IMR-90 (cell line): ENCODE data around the gene CABYR. TPM values are rescaled to one million over a fixed set of nuclear protein-coding genes. Genes with fewer than 3 reads are reported as not detected.

Experiments used
- ATAC-seq: fragments of 200-7000 bp; cut with Tn5 transposase; 2 replicates; pipeline ENCODE4 v1.9.1; 2020; ENCODE audit warnings: low read depth, mild to moderate bottlenecking, moderate library complexity
- BruUV-seq: library from RNA; stranded (reverse); fragments of 400-500 nt; replicated peaks from 2 replicates; lab custom pipeline; 2021; lab: Mats Ljungman, UMichigan
- CTCF ChIA-PET: fragments of 300-600 bp; formaldehyde crosslinking; extraction: SDS; loops from one replicate; lab custom pipeline; 2021; ENCODE audit warnings: antibody characterized with exemption; lab: Yijun Ruan, JAX
- POLR2A ChIA-PET: fragments of 300-600 bp; sonication (Branson Sonifier 250); formaldehyde crosslinking; loops from one replicate; lab custom pipeline; 2022; ENCODE audit warnings: antibody characterized with exemption; ENCODE audit not compliant: unreplicated experiment; lab: Charles Lee
- DNase-seq: peaks from one replicate; pipeline ENCODE4 v3.0.0; 2013
- H2AFZ ChIP-seq: replicated peaks from 2 replicates; pipeline ENCODE3; 2013; ENCODE audit warnings: low read length, mild to moderate bottlenecking; ENCODE audit not compliant: poor library complexity
- H2AK5ac ChIP-seq: 2 replicates; pipeline ENCODE4 v1.6.1; 2013; ENCODE audit warnings: low read depth, low read length, inconsistent platforms
- H2AK9ac ChIP-seq: replicated peaks from 2 replicates; pipeline ENCODE3; 2013; ENCODE audit warnings: mild to moderate bottlenecking, low read depth, low read length, moderate library complexity; ENCODE audit not compliant: poor library complexity
- H2BK120ac ChIP-seq: 2 replicates; pipeline ENCODE4 v1.6.1; 2013; ENCODE audit warnings: low read depth, low read length, inconsistent platforms
- H2BK15ac ChIP-seq: 3 replicates; pipeline ENCODE4 v1.6.1; 2013; ENCODE audit warnings: low read depth, low read length, inconsistent platforms
- H2BK20ac ChIP-seq: 2 replicates; pipeline ENCODE4 v1.6.1; 2013; ENCODE audit warnings: low read depth, mild to moderate bottlenecking, inconsistent platforms, low read length, moderate library complexity
- H2BK5ac ChIP-seq: 2 replicates; pipeline ENCODE4 v1.6.1; 2013; ENCODE audit warnings: mild to moderate bottlenecking, low read depth, low read length, inconsistent platforms; ENCODE audit not compliant: poor library complexity, severe bottlenecking
- H3K14ac ChIP-seq: replicated peaks from 2 replicates; pipeline ENCODE4 v1.6.1; 2013; ENCODE audit warnings: low read depth, low read length, inconsistent platforms
- H3K18ac ChIP-seq: 2 replicates; pipeline ENCODE4 v1.6.1; 2013; ENCODE audit warnings: low read depth, low read length, control low read depth
- H3K23ac ChIP-seq: 2 replicates; pipeline ENCODE4 v1.6.1; 2013; ENCODE audit warnings: low read depth, low read length, inconsistent platforms
- H3K27ac ChIP-seq: 2 replicates; pipeline ENCODE4 v1.5.1; 2013; ENCODE audit warnings: mild to moderate bottlenecking, control low read depth, low read length; ENCODE audit not compliant: insufficient read depth
- H3K27me3 ChIP-seq: 2 replicates; pipeline ENCODE4 v1.6.1; 2013; ENCODE audit warnings: low read length; ENCODE audit not compliant: control insufficient read depth, insufficient read depth
- H3K36me3 ChIP-seq: 2 replicates; pipeline ENCODE4 v1.6.1; 2013; ENCODE audit warnings: low read length, mixed read lengths; ENCODE audit not compliant: control insufficient read depth, insufficient read depth
- H3K4ac ChIP-seq: 2 replicates; pipeline ENCODE4 v1.6.1; 2013; ENCODE audit warnings: low read depth, low read length, inconsistent platforms
- H3K4me1 ChIP-seq: 2 replicates; pipeline ENCODE4 v1.6.1; 2013; ENCODE audit warnings: low read length, mixed read lengths; ENCODE audit not compliant: control insufficient read depth, insufficient read depth
- H3K4me2 ChIP-seq: 2 replicates; pipeline ENCODE4 v1.6.1; 2013; ENCODE audit warnings: low read depth, mild to moderate bottlenecking, control low read depth, low read length, moderate library complexity
- H3K4me3 ChIP-seq: 2 replicates; pipeline ENCODE4 v1.5.1; 2013; ENCODE audit warnings: low read depth, mild to moderate bottlenecking, control low read depth, low read length, moderate library complexity; ENCODE audit not compliant: insufficient read depth
- H3K56ac ChIP-seq: 2 replicates; pipeline ENCODE4 v1.6.1; 2013; ENCODE audit warnings: low read length, inconsistent platforms; ENCODE audit not compliant: insufficient read depth; ENCODE audit errors: extremely low read depth
- H3K79me1 ChIP-seq, 2 experiments: 2 replicates each; pipeline ENCODE4 v1.6.1; 2013; ENCODE audit warnings: low read length in 2 of 2, inconsistent platforms in 1 of 2, low read depth in 1 of 2
- H3K9ac ChIP-seq: 2 replicates; pipeline ENCODE4 v1.6.1; 2013; ENCODE audit warnings: low read depth, low read length, control low read depth
- H3K9me1 ChIP-seq: 2 replicates; pipeline ENCODE4 v1.6.1; 2013; ENCODE audit warnings: low read length, inconsistent platforms; ENCODE audit not compliant: insufficient read depth
- H3K9me3 ChIP-seq: 2 replicates; pipeline ENCODE4 v1.6.1; 2013; ENCODE audit warnings: low read length; ENCODE audit not compliant: control insufficient read depth, insufficient read depth
- H4K20me1 ChIP-seq: 2 replicates; pipeline ENCODE4 v1.6.1; 2013; ENCODE audit warnings: low read length, inconsistent platforms; ENCODE audit not compliant: insufficient read depth
- H4K5ac ChIP-seq: 2 replicates; pipeline ENCODE4 v1.6.1; 2013; ENCODE audit warnings: mild to moderate bottlenecking, low read depth, low read length, control low read depth
- H4K8ac ChIP-seq, 2 experiments: 2 replicates each; pipeline ENCODE4 v1.6.1; 2013; ENCODE audit warnings: low read depth in 2 of 2, low read length in 2 of 2, control low read depth in 1 of 2, inconsistent platforms in 1 of 2
- H4K91ac ChIP-seq: 2 replicates; pipeline ENCODE4 v1.6.1; 2013; ENCODE audit warnings: low read depth, low read length, inconsistent platforms; ENCODE audit not compliant: insufficient read depth
- BHLHE40 ChIP-seq: fragments of 150-350 bp; IDR thresholded peaks from 2 replicates; pipeline ENCODE4 v1.6.1; 2016; ENCODE audit warnings: mild to moderate bottlenecking, low read depth, low read length
- CEBPB ChIP-seq: IDR thresholded peaks from 2 replicates; pipeline ENCODE4 v1.6.1; 2012; ENCODE audit warnings: low read depth, low read length, improper control_type of control experiment
- CTCF ChIP-seq: conservative IDR thresholded peaks from 2 replicates; pipeline ENCODE4 v1.5.1; 2012; ENCODE audit warnings: mild to moderate bottlenecking, low read depth, low read length, improper control_type of control experiment
- FOS ChIP-seq: fragments of 150-350 bp; IDR thresholded peaks from 2 replicates; pipeline ENCODE4 v1.6.1; 2016; ENCODE audit warnings: low read depth, low read length
- MAFK ChIP-seq: IDR thresholded peaks from 2 replicates; pipeline ENCODE4 v1.6.1; 2012; ENCODE audit warnings: low read depth, low read length, improper control_type of control experiment
- NFE2L2 ChIP-seq: fragments of 150-350 bp; IDR thresholded peaks from 2 replicates; pipeline ENCODE4 v1.6.1; 2016; ENCODE audit warnings: low read depth, mild to moderate bottlenecking, low read length
- POLR2A ChIP-seq: IDR thresholded peaks from 2 replicates; pipeline ENCODE4 v1.6.1; 2012; ENCODE audit warnings: mild to moderate bottlenecking, low read depth, low read length
- RCOR1 ChIP-seq: IDR thresholded peaks from 2 replicates; pipeline ENCODE4 v1.6.1; 2012; ENCODE audit warnings: mild to moderate bottlenecking, low read length, improper control_type of control experiment; ENCODE audit not compliant: insufficient replicate concordance
- RFX5 ChIP-seq: IDR thresholded peaks from 2 replicates; pipeline ENCODE4 v1.8.0; 2012; ENCODE audit warnings: low read depth, mild to moderate bottlenecking, low read length, moderate library complexity
- SMC3 ChIP-seq: fragments of 150-350 bp; IDR thresholded peaks from 2 replicates; pipeline ENCODE4 v1.6.1; 2016; ENCODE audit warnings: low read depth, mild to moderate bottlenecking, antibody characterized with exemption, low read length, moderate library complexity
- WGBS, 2 experiments: methylation state at CpG; one replicate each; pipeline versions ENCODE4 v1.1.5 to v1.1.7; 2013; ENCODE audit warnings: missing lambda C conversion rate in 2 of 2; ENCODE audit not compliant: insufficient read length in 1 of 2; ENCODE audit errors: extremely low coverage in 2 of 2; 5-methylcytosine and 5-hydroxymethylcytosine counted together
- dilution Hi-C: fragments of 300-500 bp; cut with HindIII; formaldehyde crosslinking; loops from one replicate; pipeline ENCODE4 v1.14.3; 2018; ENCODE audit warnings: low sequenced_read_pairs; ENCODE audit not compliant: unreplicated experiment
- in situ Hi-C: fragments of 300-500 bp; cut with MboI; formaldehyde crosslinking; loops from 3 replicates; pipeline ENCODE4 v1.14.3; 2019; ENCODE audit warnings: low sequenced_read_pairs, inconsistent platforms, mixed read lengths
- intact Hi-C: fragments of 100-400 bp; cut with micrococcal nuclease; formaldehyde crosslinking; loops from 2 replicates; pipeline ENCODE4 v1.10.0; 2022
- polyA plus RNA-seq, 3 experiments: library from polyadenylated mRNA; depleted of rRNA; stranded (reverse); fragments of >200 nt; gene quantifications; 2 replicates each; pipeline ENCODE4 v1.2.3, GENCODE V29; 2012; ENCODE audit warnings: low replicate concordance in 1 of 3
- total RNA-seq: library from RNA; depleted of rRNA; stranded (reverse); fragments of >200 nt; gene quantifications from 2 replicates; pipeline ENCODE4 v1.2.3, GENCODE V29; 2012
- TF ChIP-seq, protein P1 (sequence below): fragments of 150-350 bp; IDR thresholded peaks from 2 replicates; pipeline ENCODE4 v1.6.1; 2017; ENCODE audit warnings: mild to moderate bottlenecking, antibody characterized with exemption, low read length, low read depth
- TF ChIP-seq, protein P2 (sequence below): fragments of 150-350 bp; IDR thresholded peaks from 2 replicates; pipeline ENCODE4 v1.6.1; 2016; ENCODE audit warnings: low read depth, mild to moderate bottlenecking, low read length, moderate library complexity, borderline replicate concordance

Gene CABYR
- total and polyA plus RNA-seq, 2 of the 4 experiments (the other 2 are of a cell fraction) = 4.1 to 6.2 TPM

GRCh38 chr18:24089515-24090337, 49.1 kb upstream of the CABYR start (continued):
- TF ChIP-seq, protein P1, sequence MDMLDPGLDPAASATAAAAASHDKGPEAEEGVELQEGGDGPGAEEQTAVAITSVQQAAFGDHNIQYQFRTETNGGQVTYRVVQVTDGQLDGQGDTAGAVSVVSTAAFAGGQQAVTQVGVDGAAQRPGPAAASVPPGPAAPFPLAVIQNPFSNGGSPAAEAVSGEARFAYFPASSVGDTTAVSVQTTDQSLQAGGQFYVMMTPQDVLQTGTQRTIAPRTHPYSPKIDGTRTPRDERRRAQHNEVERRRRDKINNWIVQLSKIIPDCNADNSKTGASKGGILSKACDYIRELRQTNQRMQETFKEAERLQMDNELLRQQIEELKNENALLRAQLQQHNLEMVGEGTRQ = no peak

GRCh38 chr18:24090876-24091275, 48.0 kb upstream of the CABYR start:
- H2BK15ac ChIP-seq = no peak overlapping the region
- no peak overlapping the region for H3K18ac ChIP-seq
- H3K4me3 ChIP-seq = no peak overlapping the region
- H3K23ac ChIP-seq = no peak overlapping the region
- 99% methylated on average over 12 of the region's 13 CpGs; no CpG with 5 or more reads in 1 of the 2 experiments for WGBS, 2 experiments
- H4K91ac ChIP-seq = no peak overlapping the region
- DNase-seq = no peak
- no peak overlapping the region for H2AFZ ChIP-seq
- no peak overlapping the region for H2BK20ac ChIP-seq
- in situ Hi-C loops (no loop called here), intact Hi-C loops (no loop called here), dilution Hi-C loops (no loop called here)
- H3K4me1 ChIP-seq = peaks cover 11% of the 10 kb centered on the region
- no peaks in the 10 kb centered on the region for H3K27me3 ChIP-seq
- no peak overlapping the region for H3K56ac ChIP-seq
- no peaks in the 10 kb centered on the region for H4K20me1 ChIP-seq
- no peak overlapping the region for H3K4ac ChIP-seq
- no TSS peak for BruUV-seq
- H3K9ac ChIP-seq = no peak overlapping the region
- no peak overlapping the region for H3K4me2 ChIP-seq
- ChIA-PET POLR2A (no interaction called here), CTCF (interaction anchor here (1.1 kb wide), 1 partner anchor 14 kb away, joined by 3 read pairs; no protein-coding TSS in a partner anchor)
- H2BK5ac ChIP-seq = no peak overlapping the region
- no peaks in the 10 kb centered on the region; a peak in 1 of 4 replicates for H3K79me1 ChIP-seq
- H2AK9ac ChIP-seq = no peak overlapping the region
- no peaks in the 10 kb centered on the region for H3K9me3 ChIP-seq
- no peak overlapping the region for H3K27ac ChIP-seq
- peaks cover 18% of the 10 kb centered on the region for H3K36me3 ChIP-seq
- TF ChIP-seq FOS (no peak), MAFK (no peak), NFE2L2 (no peak), CTCF (no peak), POLR2A (no peak), CEBPB (no peak), BHLHE40 (no peak), RFX5 (no peak), SMC3 (no peak), RCOR1 (no peak)
- TF ChIP-seq, protein P2, sequence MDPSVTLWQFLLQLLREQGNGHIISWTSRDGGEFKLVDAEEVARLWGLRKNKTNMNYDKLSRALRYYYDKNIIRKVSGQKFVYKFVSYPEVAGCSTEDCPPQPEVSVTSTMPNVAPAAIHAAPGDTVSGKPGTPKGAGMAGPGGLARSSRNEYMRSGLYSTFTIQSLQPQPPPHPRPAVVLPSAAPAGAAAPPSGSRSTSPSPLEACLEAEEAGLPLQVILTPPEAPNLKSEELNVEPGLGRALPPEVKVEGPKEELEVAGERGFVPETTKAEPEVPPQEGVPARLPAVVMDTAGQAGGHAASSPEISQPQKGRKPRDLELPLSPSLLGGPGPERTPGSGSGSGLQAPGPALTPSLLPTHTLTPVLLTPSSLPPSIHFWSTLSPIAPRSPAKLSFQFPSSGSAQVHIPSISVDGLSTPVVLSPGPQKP = no peak
- no peak overlapping the region for H2AK5ac ChIP-seq
- H4K8ac ChIP-seq = no peak overlapping the region
- H4K5ac ChIP-seq = no peak overlapping the region
- no peak for ATAC-seq
- H3K14ac ChIP-seq = no peak overlapping the region
- H2BK120ac ChIP-seq = no peak overlapping the region
- peaks cover 4% of the 10 kb centered on the region; the same call in 1 of the 2 replicates for H3K9me1 ChIP-seq
